COR-L47 (cell line): Measurements from ENCODE around the gene HIRA.
"Not testable (repeated sequence)": the region's sequence is repeated elsewhere in the genome, so short reads cannot be mapped to it uniquely, and the experiment has no call there.

Source experiments
- DNase-seq: peaks from one replicate; lab custom pipeline; 2025; lab: John Stamatoyannopoulos, UW

HIRA gene

DNA sequence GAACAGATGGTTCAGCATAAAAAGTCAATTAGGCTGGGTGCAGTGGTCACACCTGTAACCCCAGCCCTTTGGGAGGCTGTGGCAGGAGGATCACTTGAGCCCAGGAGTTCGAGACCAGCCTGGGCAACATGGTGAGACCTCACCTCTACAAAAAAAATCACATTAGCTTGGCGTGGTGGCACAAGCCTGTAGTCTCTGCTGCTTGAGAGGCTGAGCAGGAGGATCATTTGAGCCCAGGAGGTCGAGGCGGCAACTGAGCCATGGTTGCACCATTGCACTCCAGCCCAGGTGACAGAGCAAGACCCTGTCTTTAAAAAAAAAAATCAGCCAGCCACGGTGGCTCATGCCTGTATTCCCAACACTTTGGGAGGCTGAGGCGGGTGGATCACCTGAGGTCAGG is 108.1 kb downstream of the HIRA start:
- DNase-seq: not testable (repeated sequence)

DNA sequence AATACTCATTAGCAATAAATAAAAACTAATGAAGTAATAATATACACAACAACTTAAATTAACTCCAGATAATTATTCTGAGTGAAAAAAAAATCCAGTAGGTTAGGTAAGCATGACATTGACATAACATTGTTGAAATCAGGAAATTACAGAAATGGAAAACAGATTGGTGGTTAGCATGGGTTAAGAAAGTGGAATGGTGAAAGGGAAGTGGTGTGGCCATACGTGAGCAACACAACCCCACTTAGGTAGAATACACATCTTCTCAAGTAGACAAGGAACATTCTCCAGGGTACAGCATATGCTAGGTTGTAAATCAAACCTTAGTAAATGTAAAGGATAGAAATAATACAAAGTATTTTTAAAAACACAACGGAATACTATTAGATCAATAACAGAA is 109.8 kb downstream of the HIRA start:
- no peak for DNase-seq

DNA sequence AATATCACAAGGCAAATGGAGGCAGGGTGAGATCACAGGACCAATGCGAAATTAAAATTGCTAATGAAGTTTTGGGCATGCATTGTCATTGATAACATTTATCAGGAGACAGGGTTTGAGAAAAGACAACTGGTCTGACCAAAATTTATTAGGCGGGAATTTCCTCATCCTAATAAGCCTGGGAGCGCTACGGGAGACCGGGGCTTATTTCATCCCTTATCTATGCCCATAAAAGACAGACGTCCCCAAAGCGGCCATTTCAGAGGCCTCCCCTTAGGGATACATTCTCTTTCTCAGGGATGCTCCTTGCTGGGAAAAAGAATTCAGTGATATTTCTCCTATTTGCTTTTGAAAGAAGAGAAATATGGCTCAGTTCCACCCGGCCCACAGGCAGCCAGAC is 111.4 kb downstream of the HIRA start:
- not testable (repeated sequence) for DNase-seq

DNA sequence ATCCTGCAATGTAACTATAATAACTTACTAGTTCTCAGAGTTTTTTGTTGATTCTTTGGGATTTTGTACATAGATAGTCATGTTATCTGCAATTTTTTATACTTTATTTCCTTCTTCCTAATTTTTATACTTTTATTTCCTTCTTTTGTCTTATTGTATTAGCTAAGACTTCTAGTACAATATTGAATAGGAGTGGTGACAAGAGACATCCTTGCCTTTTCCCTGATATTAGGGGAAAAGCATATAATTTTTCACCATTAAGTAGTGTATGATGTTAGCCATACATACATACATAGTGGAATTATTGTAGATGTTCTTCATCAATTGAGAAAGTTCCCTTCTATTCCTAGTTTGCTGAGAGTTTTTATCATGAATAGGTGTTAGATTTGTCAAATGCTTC is 112.3 kb downstream of the HIRA start:
- no peak for DNase-seq

DNA sequence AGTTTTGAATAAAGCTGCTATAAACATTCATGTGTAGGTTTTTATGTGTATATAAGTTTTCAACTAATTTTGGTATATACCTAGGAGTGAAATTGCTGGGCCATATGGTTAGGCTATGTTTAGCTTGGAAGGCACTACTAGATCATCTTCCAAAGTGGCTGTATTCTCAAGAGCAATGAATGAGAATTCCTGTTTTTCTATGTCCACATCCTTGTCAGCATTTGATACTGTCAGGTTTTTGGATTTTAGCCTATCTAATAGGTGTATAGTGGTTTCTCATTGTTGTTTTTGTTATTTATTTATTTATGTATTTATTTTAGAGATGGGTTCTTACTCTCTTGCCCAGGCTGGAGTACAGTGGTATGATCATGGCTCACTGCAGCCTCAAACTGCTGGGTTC is 113.7 kb downstream of the HIRA start:
- no peak for DNase-seq

DNA sequence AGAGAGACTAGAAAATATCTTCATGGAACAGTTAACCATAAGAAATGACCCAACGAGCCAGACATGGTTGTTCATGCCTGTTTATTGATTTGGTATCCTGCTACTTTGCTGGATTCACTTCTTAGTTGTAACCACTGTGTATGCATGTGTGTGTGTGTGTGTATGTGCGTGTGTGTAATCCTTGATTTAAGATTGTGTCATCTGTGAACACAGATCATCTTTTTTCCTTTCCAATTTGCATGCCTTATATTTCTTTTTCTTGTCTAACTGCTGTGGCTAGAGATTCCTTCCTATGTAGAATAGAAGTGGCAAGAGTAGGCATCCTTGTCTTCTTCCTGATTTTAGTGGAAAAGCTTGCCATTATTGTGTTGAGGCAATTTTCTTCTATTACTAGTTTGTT is 123.7 kb downstream of the HIRA start:
- no peak for DNase-seq

DNA sequence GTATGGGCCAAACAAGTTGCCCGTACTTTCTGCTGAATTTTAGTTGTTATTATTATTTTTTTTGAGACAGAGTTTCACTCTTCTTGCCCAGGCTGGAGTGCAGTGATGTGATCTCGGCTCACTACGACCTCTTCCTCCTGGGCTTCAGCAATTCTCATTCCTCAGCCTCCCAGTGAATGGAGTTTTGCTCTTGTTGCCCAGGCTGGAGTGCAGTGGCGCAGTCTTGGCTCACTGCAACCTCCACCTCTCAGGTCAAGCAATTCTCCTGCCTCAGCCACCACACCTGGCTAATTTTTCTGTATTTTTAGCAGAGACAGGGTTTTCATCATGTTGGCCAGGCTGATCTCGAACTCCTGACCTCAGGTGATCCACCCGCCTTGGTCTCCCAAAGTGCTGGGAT is 125.0 kb downstream of the HIRA start:
- DNase-seq: not testable (repeated sequence)

DNA sequence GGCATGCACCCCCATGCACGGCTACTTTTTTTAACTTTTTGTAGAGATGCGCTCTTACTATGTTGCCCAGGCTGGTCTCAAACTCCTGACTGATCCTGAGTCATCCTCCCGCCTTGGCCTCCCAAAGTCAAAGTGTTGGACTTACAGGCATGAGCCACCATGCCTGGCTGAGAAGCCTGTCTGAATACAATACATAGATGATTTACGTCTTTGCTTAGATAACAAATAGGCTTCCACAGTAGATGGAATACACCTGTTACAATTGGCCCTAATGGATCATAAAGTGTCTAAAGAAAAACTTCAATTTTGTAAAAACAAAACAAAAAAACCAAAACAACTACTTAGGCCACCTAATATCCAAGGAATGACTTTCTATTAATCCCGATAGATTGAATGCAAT is 127.0 kb downstream of the HIRA start:
- no peak for DNase-seq

DNA sequence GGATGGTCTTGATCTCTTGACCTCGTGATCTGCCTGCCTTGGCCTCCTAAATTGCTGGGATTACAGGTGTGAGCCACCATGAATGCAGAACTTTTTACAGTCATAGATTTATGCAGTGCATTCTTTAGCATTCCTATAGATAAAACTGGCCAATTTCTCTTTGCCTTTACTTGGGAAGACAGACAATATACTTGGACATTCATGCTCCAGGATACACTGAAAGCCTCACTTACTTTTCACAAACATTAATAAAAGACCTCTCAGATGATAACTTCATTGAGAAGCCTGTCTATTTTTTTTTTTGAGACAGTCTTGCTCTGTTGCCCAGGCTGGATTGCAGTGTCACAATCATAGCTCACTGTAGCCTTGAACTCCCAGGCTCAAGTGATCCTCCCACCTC is 127.7 kb downstream of the HIRA start:
- DNase-seq: no peak

DNA sequence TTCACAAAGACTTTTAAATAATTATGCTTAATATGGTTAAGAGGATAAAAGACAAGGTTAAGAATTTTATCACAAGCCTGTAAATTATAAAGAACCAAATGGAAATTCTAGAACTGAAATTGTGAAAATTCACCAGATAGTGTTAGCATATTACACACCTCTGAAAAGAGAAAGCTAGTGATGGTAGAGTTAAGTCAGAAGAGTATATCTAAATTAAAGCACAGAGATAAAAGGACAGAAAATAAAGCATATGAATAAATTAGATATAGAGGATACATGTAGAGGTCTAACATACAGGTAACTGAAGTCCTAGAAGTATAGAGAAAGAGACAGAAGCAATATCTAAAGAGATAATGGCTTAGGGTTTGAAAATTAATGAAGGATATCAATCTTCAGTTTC is 135.8 kb downstream of the HIRA start:
- DNase-seq: no peak

DNA sequence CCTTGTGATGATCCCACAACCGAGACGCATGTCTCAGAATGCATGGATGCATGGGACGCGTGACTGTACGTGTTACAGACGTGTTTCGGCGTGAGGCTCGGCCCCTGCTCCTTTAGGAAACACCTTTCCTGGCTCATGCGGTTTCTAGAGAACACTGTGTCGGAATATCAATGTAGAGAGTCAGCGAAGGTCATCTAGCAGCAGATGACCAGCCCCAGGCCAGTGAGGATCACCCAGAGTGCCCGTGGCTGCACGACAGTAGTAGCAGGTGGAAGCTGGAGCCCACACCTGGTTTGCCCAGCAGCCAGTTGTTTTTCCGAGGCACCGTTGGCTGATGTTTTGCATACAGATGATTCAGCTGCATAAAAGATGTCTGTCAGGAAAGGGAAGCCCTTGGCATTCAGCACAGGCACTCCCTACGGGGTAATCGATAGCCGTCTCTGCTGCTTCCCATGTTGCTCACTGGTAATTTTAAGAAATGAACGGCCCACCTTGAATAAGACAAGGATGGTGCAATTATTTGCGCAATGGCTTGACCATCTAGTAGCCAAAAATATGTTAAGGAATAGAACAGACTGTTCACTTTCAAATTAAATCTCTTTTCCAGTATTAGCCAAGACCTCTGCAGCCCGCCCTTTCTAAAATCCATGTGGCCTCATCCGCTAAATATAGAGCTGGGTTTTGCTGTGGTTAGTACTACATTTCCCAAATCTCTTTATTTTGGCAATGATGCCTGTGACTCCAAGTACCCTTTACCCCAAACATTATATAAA is 138.9 kb downstream of the HIRA start:
- DNase-seq: peak; percentile 57

DNA sequence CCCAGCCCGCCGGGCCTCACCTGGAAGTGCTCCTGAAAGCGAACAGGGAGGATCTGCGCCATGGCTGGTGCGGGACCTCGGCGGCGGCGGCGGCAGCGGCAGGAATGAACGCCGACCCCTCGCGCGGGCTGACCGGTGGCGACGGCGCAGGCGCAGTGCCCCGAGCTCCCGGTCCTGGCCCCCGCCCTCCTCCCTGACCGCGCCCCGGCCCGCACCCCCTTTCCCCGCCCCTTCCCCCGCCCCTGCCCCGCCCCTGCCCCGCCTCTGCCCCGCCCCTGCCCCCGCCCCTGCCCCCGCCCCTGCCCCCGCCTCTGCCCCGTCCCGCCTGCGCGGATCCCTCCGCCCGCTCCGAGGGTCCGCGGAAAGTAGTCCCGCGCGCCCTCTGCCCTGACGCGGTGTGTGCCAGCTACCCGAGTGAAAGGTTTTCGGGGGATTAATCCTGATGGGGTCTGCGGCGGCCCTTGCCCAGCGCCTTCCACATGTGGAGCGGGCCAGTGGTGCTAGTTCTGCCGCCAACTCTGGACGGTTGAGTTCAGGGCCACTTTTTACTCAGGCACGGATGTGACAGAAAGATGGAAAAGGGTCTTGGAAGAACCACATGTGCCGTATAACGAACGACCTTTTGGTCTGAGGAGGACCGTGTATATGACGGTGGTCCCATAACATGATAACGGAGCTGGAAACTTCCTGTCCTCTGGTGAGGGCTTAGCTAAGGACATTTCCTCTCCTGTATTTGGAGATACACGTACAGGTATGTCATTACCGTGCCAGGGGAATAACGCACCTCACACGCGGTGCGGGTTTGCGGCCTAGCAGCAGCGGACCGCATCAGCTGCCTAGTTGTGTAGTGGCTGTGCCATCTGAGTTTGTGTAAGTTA is 139.7 kb downstream of the HIRA start, which contains the start of gene CLTCL1:
TSS of gene CLTCL1 (minus strand) at position 140 of the 878 bp plus-strand sequence. CDS start at position 62, 78 bp downstream.
- peak; percentile 62 for DNase-seq

DNA sequence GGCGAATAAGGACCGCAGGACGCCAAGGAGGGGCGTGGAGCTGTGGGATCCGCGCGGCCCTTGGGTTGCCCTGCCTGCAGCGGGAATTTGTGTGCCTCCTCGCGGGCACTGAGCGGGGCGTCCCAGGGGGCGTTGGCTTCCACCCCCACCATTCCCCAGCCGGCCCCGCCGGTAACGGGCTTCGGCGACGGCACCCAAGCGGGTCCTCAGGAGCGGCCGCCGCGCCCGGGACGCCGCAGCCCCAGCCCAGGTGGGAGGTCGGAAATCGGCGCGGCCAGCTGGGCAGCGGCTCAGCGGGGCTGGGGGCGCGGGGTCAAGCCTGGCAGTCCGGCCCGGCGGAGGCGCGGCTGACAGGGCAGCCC is 140.3 kb downstream of the HIRA start:
- DNase-seq: peak; percentile 36

DNA sequence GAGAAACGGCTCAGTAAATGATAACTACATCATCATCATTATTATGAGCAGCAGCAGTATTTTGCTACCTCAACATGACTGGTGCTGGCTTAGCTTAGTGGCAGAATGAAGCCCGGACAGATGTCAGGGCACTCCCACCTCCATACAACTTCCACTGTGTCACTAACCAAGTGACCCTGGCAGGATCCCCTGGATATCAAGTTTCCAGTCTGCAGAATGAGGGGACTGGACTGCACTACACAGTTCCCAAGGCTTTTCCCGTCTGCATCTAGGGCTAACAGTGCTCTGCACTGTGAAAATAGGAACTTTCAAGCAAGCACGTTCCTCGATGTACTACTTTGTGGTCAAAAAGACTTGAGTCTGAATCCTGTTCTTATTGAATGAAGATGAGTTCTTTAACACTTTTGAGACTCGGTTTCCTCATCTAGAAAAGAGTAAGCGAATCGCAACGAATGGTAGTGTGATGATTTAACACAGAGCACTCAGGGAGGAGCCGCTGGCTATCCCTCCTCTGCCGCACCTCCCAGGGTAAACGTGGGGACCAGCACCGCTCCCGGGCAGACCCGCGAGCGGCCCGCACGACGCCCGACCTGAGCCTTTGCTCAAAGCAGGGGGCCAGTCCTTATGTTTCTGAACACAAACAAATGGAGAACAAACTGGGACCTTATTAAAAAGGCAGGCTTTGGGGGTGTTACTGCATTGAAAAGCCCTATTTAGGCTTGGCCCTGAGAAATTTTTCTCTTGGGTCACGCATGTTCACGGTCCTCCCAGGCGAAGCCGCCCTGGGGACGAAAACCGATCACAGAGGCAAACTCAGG is 140.9 kb downstream of the HIRA start:
- DNase-seq: no peak

DNA sequence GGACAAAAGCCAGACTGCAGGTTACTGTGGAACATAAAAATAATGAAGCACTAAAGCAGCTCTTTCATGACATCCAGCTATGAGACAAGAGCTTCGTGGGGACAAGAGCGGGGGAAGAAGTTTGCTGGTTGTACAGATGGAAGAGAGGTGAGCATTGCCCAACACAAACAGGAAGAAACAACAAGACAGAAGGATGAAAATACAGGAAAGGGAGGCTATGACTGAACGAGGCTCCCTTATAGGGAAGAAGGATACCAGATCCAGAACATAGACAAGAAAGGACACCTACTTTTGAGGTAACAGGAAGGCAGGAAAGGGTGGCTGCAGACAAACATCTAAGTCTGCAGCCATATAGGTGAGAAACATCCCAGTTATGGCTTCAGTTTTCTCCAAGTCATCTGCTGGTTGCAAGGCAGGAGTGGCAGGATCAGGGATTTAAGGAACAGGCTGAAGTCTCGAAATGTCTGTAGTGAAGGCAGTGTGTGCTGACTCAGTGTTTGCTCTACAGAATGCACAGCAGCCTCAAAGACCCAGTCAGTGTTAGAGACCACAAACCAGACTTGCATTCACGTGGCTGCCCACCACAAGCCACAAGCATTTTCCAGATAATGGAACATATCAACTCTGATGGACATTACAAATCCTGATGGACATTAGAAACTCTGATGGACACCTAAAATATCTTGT is 141.9 kb downstream of the HIRA start:
- no peak for DNase-seq

DNA sequence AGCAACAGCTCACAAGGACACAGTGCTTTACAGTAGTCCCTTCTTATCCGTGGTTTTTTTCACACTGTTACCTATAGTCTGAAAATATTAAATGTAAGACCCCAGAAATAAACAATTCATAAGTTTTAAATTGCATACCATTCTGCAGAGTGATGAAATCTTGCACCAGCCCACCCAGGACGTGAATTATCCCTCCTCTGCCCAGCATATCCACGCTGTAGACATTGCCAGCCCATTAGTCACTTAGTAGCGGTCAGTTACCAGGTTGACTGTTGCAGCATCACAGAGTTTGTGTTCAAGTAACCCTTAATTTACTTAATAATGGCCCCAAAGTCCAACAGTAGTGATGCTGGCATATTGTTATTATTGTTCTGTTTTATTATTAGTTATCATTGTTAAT is 143.6 kb downstream of the HIRA start:
- DNase-seq: no peak

DNA sequence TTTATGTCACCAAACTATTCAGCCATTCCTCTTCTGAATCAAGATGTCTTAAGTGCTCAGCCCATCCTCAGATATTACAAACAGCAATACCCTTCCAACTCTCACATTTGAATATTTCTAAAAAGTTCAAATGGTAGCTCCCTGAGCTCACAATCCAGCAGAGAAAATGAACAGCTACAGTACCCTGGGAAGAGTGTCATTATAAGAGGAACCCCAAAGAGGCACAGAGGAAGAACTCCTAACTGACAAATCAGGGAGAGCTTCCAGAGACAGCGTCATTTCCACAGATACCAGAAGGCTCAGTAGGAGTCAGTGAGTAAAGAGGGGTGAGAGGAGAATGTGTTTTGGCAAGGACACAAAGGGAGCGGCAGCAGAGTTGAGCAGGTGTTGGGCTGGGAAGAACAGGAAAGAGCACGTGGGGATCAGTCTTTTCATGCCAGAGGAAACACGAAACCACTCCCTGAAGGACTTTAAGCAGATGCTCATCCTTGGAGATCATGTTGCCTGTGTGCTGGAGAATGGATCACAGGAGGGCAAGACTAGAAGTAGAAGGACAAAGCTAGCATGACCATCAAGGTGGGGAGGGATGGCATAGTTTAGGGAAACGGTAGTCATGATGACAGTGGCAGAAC is 144.3 kb downstream of the HIRA start:
- peak; percentile 83 for DNase-seq

DNA sequence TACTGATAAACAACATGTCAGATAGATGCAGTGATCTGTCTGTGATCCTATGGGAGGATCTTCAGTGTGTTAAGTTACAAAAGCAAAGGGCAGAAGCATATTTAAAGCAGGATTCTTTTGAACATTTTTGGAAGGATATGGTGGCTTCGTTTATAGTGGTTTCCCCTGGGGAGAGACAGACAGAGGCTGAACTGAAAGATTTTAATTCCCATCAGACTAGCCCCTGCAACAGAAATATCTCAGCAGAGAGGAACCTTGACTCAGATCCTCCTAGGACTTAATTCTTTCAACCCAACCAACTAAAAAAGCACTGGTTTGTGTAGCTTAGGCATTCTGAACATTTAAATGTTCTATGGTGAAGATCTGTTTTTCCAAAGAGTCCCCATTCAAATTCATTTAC is 145.7 kb downstream of the HIRA start:
- DNase-seq: no peak
